ENCODE measurements around the gene FAM110A.
"Not testable (repeated sequence)": the region's sequence is repeated elsewhere in the genome, so short reads cannot be mapped to it uniquely, and the experiment has no call there.

The FAM110A gene

DNA sequence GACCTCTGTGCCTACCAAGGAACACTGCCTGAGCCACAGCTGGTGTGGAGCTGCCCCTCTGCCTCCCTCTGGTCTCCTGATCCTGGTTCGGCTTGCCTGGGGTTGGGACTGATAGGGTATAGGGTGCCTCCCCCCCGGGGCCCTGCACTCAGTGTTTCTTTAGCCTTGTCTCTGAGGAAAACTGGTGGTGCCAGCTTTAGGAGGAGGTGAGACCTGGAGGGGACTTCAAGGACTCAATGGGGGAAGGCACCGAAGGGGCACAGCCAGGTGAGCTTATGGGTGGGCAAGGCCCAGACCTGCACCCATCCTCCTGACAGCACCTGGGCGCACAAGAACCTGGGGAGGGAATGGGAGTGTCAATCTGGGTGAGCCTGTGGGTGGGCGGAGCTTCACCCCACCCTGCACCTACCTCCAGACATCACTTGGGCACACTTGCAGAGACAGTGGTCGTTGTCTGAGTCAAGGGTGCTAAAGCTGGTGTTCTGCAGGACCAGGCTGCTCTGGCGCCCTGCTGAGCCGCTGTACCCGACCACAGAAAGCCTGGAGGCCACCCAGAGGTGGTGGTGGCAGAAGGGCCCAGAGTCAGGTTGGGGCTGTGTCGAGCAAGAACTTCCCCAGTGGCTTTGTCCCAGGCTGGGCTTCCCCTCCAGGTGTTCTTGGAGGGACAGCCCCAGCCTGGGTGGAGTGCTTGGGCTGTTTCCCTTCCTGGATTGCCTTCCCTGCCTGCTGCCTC, 40.5 kb downstream of the FAM110A start:
- no peak for DNase-seq (ENCODE audit: low read depth)

DNA sequence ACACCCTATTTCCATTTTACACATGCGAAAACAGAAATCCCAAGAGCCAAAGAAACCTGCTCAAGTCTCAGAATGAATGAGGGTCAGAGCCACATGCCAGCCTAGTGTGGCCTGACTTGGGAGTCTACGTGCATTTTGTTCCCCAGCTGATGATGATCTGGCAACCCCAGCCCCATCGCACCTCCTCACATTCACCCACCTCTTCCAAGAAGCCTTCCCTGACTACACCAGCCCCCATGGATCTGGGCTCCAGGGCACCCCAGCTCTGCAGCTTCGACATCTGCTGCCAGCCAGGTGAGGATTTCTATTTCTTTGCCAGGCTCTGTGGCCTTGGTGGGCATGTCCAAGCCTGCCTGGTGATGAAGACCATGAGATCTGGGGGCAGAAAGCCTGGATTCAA, 41.6 kb downstream of the FAM110A start:
- DNase-seq (ENCODE audit: low read depth): no peak

DNA sequence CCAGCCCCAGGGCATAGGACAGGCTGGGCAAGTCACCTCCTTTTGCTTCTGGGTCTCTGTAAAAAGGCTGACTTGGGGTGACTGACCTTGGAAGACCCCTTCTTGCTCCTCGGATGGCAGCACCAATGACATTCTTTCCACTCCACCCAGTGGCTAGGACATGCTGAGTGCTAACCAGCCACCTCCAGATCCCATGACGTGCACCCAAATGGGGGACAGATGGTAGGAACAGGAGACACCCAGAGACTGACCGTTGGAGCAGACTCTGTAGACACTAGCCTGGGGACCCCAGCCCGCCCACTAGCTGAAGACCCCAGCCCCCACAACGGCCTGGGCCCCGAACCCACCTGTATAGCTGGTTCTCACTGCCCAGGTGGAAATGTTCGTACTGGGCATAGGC, 44.3 kb downstream of the FAM110A start:
- no peak for DNase-seq (ENCODE audit: low read depth)

DNA sequence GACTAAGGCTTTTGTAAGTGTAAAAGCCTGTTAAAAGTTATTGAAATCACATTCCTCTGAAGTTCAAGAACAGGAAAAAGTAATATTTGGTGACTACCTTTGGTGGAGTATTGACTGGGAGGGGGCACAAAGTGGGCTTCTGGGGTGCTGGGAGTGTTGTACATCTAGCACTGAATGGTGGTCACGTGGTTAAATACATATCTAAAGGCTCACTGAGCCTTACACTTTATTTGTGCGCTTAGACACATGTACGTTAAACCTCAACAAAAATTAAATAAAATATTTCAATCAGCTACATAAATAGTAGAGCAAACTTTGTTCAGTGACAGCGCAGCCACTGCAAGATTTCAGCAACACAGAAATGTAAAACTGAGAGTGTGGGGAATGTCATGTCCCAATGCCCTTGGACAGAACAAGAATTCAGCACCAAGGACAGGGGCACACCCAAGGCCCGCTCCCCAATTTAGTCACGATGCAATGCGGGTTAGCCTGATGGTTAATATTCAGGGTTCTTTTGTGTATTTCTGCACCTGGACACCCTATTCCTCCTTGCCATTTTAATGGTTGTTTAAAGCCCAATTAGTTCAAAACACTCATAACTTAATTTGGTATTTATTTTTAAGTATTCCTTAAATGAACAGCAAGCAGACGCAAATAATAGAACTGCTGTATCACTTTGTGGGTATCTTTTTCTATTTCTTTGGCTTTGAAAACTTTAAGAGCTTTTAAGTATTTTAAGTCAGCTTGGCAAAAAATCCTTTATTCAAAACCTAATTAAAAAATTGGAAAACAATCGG, 45.2 kb downstream of the FAM110A start:
- DNase-seq (ENCODE audit: low read depth): no peak

DNA sequence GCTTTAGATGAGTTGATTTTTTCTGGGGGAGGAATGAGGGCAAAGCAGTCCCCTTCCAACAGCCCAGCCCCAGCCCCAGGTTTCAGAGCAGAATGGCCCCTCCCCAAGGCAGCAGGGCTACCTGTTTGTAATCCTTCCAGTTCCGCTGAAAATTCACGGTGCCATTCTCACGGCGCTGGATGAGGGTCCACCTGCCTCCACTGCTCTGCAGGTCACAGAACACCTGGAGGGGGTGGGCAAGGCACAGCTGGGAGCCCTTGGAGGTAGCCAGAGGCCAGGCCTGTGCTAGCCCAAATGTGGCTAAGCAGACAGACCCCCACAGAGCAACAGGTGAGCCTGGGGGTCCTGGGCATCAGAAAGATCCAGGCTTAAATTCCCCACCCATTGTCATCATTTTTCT, 46.1 kb downstream of the FAM110A start:
- no peak for DNase-seq (ENCODE audit: low read depth)

DNA sequence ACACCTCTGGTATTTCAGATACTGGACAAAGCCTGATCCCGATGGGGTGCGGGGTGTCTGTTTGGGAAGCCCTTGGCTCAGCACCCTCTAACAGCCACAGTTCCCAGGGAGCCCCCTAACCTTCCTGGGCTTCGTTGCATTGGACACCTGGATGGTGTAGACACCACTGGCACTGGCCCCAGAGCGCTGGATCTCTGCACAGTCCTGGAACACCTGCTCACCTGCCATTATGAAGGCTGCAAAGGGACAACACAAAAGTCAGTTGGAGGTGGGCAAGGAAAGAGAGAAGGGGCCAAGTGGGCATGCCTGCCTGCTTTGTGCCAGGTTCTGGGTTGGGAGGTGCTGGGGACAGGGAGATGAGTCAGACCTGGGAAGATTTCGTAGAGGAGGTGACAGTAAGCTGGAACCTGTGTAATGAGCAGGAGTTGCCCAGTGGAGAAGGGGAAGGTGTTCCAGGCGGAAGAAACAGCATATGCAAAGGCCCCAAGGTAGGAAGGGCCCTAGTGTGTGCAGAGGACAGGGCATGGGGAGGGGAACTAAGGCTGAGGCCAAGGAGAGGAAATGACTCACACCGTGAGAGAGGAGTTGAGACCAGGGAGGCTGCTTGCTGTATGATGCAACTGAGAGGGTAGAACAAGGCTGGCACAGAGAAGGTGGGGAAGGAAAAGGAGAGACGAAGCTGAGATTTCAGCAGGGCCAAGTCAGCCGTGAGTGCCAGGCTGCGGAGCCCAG, 47.7 kb downstream of the FAM110A start:
- no peak for DNase-seq (ENCODE audit: low read depth)

DNA sequence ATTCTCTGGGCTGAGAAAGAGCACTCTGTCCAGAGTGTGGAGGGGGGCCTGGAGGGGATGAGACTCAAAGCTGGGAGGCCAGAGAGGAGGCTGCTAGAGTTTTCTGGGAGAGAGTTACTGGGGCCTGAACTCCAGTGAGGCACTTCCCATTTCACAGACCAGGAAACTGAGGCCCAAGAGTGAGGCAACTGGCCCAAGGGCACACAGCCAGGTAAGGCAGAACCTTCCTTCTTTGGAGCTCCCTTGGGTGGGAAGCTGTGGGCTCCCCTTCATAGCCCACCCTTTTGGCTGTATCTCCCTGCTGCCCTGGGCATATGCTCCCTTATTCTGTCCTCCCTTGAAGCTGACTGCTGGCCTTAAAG, 48.2 kb downstream of the FAM110A start:
- no peak for DNase-seq (ENCODE audit: low read depth)

DNA sequence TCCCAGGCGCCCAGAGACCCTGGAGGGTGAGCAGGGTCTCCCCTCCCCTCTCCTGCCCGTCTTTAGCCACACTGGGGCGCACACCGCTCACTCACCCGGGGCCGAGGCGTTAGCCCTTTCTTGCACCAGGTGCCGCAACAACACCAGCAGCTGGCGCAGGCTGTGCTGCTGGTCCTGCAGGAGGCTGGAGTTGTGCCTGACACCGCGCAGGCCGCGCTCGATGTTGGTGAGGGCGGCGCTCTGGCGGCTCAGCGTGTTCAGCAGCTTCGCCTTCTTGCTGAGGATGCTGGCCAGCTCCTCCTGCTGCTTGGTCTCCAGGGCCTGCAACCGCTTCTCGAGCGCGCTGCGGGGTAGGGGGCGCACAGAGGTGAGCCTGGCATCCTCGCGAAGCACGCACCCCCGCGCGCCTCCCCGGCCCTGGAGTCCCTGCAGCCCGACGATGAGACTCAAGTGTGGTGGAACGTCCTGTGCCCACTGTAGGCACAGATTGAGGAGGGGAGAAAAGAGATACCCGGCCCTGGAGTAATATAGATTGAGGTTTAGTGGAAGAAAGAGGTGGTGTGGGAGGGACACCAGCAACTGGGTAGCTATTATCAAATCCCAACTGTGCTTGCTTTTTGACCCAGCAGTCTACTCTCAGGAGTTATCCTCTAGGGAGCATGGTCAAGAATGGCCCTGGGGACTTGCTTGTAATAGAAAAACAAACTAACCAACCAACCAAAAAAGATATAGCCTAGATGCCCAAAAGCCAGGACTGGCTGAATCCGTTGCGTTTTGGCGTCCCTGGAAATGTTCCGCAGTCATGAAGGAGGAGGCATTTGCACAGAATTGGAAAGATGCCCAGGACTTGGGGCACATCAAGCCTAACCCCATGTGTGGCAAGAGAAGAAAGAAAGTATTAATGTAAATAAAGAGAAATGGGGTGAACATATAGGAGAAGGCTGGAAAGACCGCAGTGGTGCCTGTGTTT, 51.8 kb downstream of the FAM110A start:
- DNase-seq (ENCODE audit: low read depth): no peak

DNA sequence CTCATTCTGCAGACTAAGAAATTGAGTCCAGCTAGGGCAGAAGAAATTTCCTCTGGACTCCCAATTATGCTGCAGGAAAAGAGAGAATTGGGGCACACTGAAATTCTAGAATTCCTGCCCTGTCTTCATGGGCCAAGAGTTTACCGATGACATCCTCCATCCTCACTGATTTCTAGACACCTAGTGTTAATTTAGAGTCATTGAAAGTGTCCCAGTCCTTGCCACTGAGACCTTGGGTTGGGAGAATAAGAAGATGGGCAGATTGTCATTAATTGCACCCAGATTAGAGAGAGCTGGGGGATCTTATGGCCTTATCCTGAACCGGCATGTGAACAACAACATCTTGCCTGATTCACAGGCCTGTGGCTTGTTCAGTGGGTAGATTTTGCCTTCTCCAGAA, 53.6 kb downstream of the FAM110A start:
- no peak for DNase-seq (ENCODE audit: low read depth)

DNA sequence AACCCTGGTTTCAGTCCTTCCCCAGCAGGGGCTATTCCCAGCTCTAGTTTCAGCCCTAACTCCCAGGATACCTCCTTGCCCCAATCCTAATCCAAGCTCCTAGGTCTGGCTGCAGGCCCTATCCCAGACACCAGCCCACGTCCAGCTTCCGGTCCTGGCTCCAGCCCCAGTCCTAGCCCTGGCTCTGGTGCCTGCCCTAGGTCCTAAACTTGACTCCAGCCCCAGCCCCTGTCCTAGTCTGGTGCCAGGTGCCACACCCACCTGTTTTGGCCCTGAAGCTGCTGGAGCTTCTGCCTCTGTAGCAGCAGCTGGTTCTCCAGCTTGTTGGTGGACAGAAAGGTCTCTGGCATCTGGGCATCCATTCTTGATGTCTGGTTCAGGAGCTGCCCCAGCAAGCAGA, 54.5 kb downstream of the FAM110A start:
- DNase-seq (ENCODE audit: low read depth): no peak

DNA sequence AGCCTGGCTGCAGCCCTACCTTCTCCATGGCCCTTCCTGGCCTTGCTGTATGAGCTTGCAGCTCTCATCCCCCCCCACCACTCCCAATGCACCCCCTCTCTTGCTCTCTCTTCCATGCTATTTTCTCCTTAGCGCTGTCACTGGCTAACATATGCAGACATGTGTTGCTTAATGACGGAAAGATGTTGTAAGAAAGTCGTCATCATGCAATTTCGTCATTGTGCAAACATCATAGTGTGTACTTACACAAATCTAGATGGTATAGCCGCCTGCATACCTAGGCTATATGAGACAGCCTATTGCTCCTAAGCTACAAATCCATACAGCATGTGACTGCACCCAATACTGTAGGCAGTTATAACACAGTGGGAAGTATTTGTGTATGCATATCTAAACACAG, 55.6 kb downstream of the FAM110A start:
- DNase-seq (ENCODE audit: low read depth): no peak

DNA sequence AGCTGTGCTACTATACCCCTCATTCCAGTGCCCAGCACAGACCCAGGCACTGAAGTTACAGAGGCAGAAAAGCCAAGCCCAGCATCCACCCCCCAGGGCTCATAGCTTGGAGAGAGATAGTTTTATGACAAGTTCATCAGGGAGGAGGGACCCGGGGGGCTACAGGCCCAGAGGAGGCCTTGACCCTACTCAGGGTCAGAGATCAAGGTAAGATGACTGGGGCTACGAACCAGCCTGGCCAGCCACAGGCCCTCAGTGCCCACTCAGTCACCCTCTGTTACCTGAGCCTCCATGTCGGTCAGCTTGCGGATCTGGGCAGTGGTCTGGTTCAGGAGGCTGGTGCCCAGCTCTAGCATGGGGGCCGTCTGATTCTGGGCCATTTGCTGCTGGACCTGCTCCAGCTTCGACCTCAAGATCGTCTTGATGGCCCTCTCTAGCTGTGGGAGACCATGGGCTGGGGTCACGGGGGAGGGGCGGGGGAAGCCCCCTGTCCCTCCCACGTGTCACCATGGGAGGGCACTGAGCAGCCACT, 56.5 kb downstream of the FAM110A start:
- no peak for DNase-seq (ENCODE audit: low read depth)

DNA sequence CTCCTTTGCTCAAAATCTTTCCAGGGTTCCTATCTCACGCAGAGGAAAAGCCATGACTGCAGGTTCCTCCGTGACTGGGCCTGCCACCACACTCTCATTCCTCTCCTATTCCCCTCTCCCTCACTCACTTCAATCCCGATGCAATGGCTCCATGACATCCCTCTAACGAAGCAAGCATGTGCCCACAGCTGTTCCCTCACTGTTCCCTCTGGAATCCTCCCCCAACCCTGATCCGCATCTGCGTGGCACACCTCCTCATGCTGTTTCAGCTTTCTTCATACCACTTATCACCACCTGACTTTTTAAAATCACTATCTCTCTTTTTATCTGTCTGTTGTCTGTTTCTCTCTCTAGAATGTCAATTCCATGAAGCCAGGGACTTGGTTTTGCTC, 57.1 kb downstream of the FAM110A start:
- no peak for DNase-seq (ENCODE audit: low read depth)

DNA sequence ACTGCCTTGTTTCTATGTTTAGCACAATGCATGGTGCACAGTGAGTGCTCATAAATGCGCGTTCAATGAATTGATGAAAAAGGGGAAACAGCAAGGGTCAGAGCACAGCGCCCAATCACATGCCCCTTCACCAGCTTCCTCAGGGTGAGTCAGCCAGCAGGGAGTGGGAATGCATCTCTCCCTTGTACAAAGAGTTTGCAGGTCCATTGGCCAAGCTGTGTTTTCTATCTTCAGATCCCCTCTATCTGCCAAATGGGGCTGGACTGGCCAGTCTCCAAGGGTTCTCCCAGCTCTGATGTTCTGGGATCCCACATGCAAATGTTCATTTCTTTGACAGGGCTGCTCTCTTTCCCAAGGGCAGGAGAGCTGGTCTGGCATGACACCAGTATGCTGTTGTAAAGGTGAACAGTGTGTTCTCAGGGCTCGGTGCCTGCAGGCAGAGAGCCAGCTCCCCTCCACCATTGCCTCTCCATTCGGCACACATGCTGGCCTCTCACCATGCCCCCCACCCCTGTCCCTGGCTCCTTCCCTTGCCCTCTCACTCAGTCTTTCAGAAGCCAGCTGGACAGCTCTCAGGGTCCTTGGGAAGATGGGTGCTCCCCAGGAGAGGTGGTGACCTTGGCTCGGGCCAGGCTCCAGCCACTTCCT, 57.7 kb downstream of the FAM110A start:
- no peak for DNase-seq (ENCODE audit: low read depth)

DNA sequence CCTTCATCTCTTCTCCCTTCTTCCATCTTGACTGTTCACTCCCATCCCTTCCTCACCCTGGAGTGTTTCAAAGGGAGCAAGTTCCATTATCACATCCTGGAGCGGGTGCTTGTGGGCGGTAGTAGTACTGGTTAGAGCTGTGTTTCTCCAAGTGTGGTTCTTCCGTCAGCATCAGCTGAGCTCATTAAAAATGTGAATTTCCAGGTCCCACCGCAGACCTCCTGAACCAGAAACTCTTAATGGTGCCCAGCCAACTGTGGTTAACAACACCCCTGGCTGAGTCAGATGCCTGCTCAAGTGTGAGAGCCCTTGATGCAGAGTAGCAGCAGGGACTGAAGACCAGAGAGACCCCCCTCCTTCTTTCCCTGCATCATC, 58.2 kb downstream of the FAM110A start:
- no peak for DNase-seq (ENCODE audit: low read depth)

DNA sequence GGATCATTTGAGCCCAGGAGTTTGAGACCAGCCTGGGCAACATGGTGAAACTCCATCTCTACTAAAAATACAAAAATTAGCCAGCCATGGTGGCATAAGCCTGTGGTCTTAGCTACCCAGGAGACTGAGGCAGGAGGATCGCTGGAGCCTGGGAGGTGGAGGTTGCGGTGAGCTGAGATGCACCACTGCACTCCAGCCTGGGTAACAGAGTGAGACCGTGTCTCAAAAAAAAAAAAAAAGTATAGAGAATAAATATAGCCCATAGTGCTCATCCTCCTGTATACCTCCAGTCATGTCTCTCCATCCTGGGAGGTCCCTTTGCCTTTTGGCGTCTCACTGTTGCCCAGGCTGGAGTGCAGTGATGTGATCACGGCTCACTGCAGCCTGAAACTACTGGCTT, 58.9 kb downstream of the FAM110A start:
- not testable (repeated sequence) for DNase-seq (ENCODE audit: low read depth)

All from stimulated activated CD4-positive, alpha-beta T cell treated with anti-CD3 and anti-CD28 coated beads, Interleukin-2, amount 100 ng/mL, for 4 hours (primary cell).